H1 (cell line): ENCODE data around the gene ZNF839. TPM values are rescaled to one million over a fixed set of nuclear protein-coding genes. Genes with fewer than 3 reads are reported as not detected.

ENCODE experiments used
- CTCF ChIA-PET: fragments of 300-600 bp; sonication (Branson Sonifier 250); formaldehyde crosslinking; loops from one replicate; lab custom pipeline; 2021; ENCODE audit not compliant: partially characterized antibody; lab: Charles Lee
- POLR2A ChIA-PET: fragments of 300-600 bp; sonication (Branson Sonifier 250); formaldehyde crosslinking; loops from one replicate; lab custom pipeline; 2021; ENCODE audit warnings: inconsistent platforms; ENCODE audit not compliant: partially characterized antibody; lab: Charles Lee
- DNase-seq, 2 experiments: peaks; one replicate each; pipeline versions ENCODE4 v3.0.0 to v3.0.0-alpha.2; 2010 to 2022; ENCODE audit warnings: low spot score in 2 of 2, low read depth in 1 of 2, mixed read lengths in 1 of 2
- FAIRE-seq: peaks from 2 replicates; lab custom pipeline; 2011; peaks lifted over from hg19 to GRCh38; lab: Jason Lieb, UNC
- H2AFZ ChIP-seq: 2 replicates; pipeline ENCODE4 v1.8.1; 2012; ENCODE audit warnings: low read length, inconsistent platforms
- H2AK5ac ChIP-seq: 2 replicates; pipeline ENCODE4 v1.6.1; 2013; ENCODE audit warnings: low read depth, low read length
- H2BK120ac ChIP-seq: replicated peaks from 2 replicates; pipeline ENCODE3; 2013; ENCODE audit warnings: low read depth, low read length, inconsistent platforms
- H2BK12ac ChIP-seq: 2 replicates; pipeline ENCODE4 v1.6.1; 2013; ENCODE audit warnings: low read depth, low read length
- H2BK15ac ChIP-seq: 2 replicates; pipeline ENCODE4 v1.6.1; 2013; ENCODE audit warnings: low read length
- H2BK20ac ChIP-seq: 2 replicates; pipeline ENCODE4 v1.6.1; 2013; ENCODE audit warnings: low read length
- H2BK5ac ChIP-seq: 2 replicates; pipeline ENCODE4 v1.6.1; 2013; ENCODE audit warnings: low read depth, low read length
- H3K14ac ChIP-seq: 2 replicates; pipeline ENCODE4 v1.6.1; 2013; ENCODE audit warnings: inconsistent platforms; ENCODE audit not compliant: insufficient read length
- H3K18ac ChIP-seq: 2 replicates; pipeline ENCODE4 v1.6.1; 2013; ENCODE audit warnings: low read length; ENCODE audit errors: extremely low read depth
- H3K23ac ChIP-seq: 2 replicates; pipeline ENCODE4 v1.6.1; 2013; ENCODE audit warnings: inconsistent platforms; ENCODE audit not compliant: insufficient read length
- H3K23me2 ChIP-seq: 2 replicates; pipeline ENCODE4 v1.6.1; 2013; ENCODE audit warnings: low read depth, low read length
- H3K27ac ChIP-seq: 2 replicates; pipeline ENCODE4 v1.6.1; 2011; ENCODE audit warnings: low read depth, low read length, inconsistent platforms
- H3K27me3 ChIP-seq, 4 experiments: replicated peaks in 1 of 4; 1 replicate in 1 of 4; 2 replicates in 3 of 4; pipeline versions ENCODE4 v1.6.1 to v1.8.1; 2011 to 2013; ENCODE audit warnings: low read length in 3 of 4, mild to moderate bottlenecking in 3 of 4, inconsistent platforms in 2 of 4, mixed read lengths in 2 of 4, moderate library complexity in 1 of 4; ENCODE audit not compliant: control insufficient read depth in 3 of 4, insufficient read depth in 3 of 4; ENCODE audit errors: extremely low read depth in 1 of 4
- H3K36me3 ChIP-seq, 4 experiments: 2 replicates each; pipeline versions ENCODE4 v1.6.1 to v1.8.1; 2011 to 2013; ENCODE audit warnings: mild to moderate bottlenecking in 4 of 4, low read length in 3 of 4, moderate library complexity in 2 of 4, control low read depth in 1 of 4, inconsistent platforms in 1 of 4; ENCODE audit not compliant: insufficient read depth in 4 of 4, control insufficient read depth in 2 of 4
- H3K4ac ChIP-seq: replicated peaks from 2 replicates; pipeline ENCODE3; 2013; ENCODE audit warnings: low read length, low read depth, mixed read lengths, inconsistent platforms; ENCODE audit not compliant: insufficient read length
- H3K4me1 ChIP-seq, 4 experiments: replicated peaks in 1 of 4; 1 replicate in 1 of 4; 2 replicates in 3 of 4; pipeline versions ENCODE4 v1.6.1 to v1.8.1; 2011 to 2013; ENCODE audit warnings: low read length in 3 of 4, inconsistent platforms in 2 of 4, mixed read lengths in 1 of 4; ENCODE audit not compliant: insufficient read depth in 4 of 4, control insufficient read depth in 3 of 4
- H3K4me2 ChIP-seq, 2 experiments: 2 replicates each; pipeline versions ENCODE4 v1.6.1 to v1.8.1; 2011 to 2013; ENCODE audit warnings: low read depth in 2 of 2, low read length in 2 of 2, control low read depth in 1 of 2, inconsistent platforms in 1 of 2, mild to moderate bottlenecking in 1 of 2; ENCODE audit not compliant: insufficient read depth in 1 of 2
- H3K4me3 ChIP-seq, 4 experiments: fragments of 200-600, 300-600 bp in 1 of 4; sonication (generic), shearing (Covaris generic), sonication (Bioruptor Twin) in 1 of 4; 2 replicates each; pipeline versions ENCODE4 v1.5.1 to v1.8.1; 2011 to 2016; ENCODE audit warnings: low read length in 4 of 4, low read depth in 3 of 4, control low read depth in 2 of 4, inconsistent platforms in 2 of 4, mild to moderate bottlenecking in 2 of 4, mixed read lengths in 1 of 4, moderate library complexity in 1 of 4; ENCODE audit not compliant: insufficient read depth in 2 of 4; ENCODE audit errors: extremely low read depth in 1 of 4
- H3K56ac ChIP-seq: replicated peaks from 2 replicates; pipeline ENCODE3; 2013; ENCODE audit warnings: low read depth, mild to moderate bottlenecking, mixed read lengths, low read length, inconsistent platforms; ENCODE audit not compliant: insufficient read length
- H3K79me1 ChIP-seq: 2 replicates; pipeline ENCODE4 v1.6.1; 2013; ENCODE audit warnings: low read depth, low read length, control low read depth
- H3K79me2 ChIP-seq, 2 experiments: 2 replicates each; pipeline versions ENCODE4 v1.6.1 to v1.8.1; 2012 to 2013; ENCODE audit warnings: low read length in 2 of 2, mild to moderate bottlenecking in 2 of 2, inconsistent platforms in 1 of 2; ENCODE audit not compliant: insufficient read depth in 2 of 2, control insufficient read depth in 1 of 2
- H3K9ac ChIP-seq, 4 experiments: replicated peaks in 1 of 4; 1 replicate in 1 of 4; 2 replicates in 3 of 4; pipeline versions ENCODE4 v1.6.1 to v1.8.1; 2011 to 2013; ENCODE audit warnings: low read depth in 3 of 4, low read length in 3 of 4, control low read depth in 2 of 4, mild to moderate bottlenecking in 2 of 4, moderate library complexity in 2 of 4, inconsistent platforms in 1 of 4; ENCODE audit errors: extremely low read depth in 1 of 4
- H3K9me3 ChIP-seq, 2 experiments: 2 replicates each; pipeline versions ENCODE4 v1.6.1 to v1.8.1; 2012 to 2013; ENCODE audit warnings: mild to moderate bottlenecking in 2 of 2, moderate library complexity in 2 of 2, control low read depth in 1 of 2, inconsistent platforms in 1 of 2, low read depth in 1 of 2, low read length in 1 of 2, mixed read lengths in 1 of 2; ENCODE audit not compliant: insufficient read depth in 2 of 2
- H4K20me1 ChIP-seq, 2 experiments: replicated peaks in 1 of 2; 2 replicates each; pipeline versions ENCODE3 to v1.8.1; 2011 to 2013; ENCODE audit warnings: inconsistent platforms in 2 of 2, low read length in 2 of 2, mild to moderate bottlenecking in 1 of 2; ENCODE audit not compliant: insufficient read depth in 2 of 2, control insufficient read depth in 1 of 2
- H4K5ac ChIP-seq: 2 replicates; pipeline ENCODE4 v1.6.1; 2013; ENCODE audit warnings: low read length, low read depth, mixed read lengths, inconsistent platforms; ENCODE audit not compliant: insufficient read length
- H4K8ac ChIP-seq: 2 replicates; pipeline ENCODE4 v1.8.0; 2013; ENCODE audit warnings: mild to moderate bottlenecking, moderate library complexity, low read length, inconsistent platforms; ENCODE audit not compliant: insufficient read depth; ENCODE audit errors: extremely low read depth
- H4K91ac ChIP-seq: replicated peaks from 2 replicates; pipeline ENCODE3; 2013; ENCODE audit warnings: low read length, mixed read lengths, inconsistent platforms; ENCODE audit not compliant: insufficient read length
- CBX8 ChIP-seq: fragments of 300-800, 300-1000 bp; sonication (generic); IDR thresholded peaks from 2 replicates; pipeline ENCODE4 v1.7.1; 2016; ENCODE audit warnings: low read depth, low read length, borderline replicate concordance
- CREB1 ChIP-seq: IDR thresholded peaks from 2 replicates; pipeline ENCODE4 v1.6.1; 2012; ENCODE audit warnings: inconsistent platforms
- HDAC2 ChIP-seq, 2 experiments: fragments of 300-600 bp in 1 of 2; sonication (generic) in 1 of 2; IDR thresholded peaks; 2 replicates each; pipeline ENCODE4 v1.6.1; 2011 to 2012; ENCODE audit warnings: low read depth in 2 of 2, low read length in 2 of 2, mild to moderate bottlenecking in 2 of 2, moderate library complexity in 2 of 2, borderline replicate concordance in 1 of 2, inconsistent platforms in 1 of 2
- KDM4A ChIP-seq: IDR thresholded peaks from one replicate; pipeline ENCODE4 v1.7.1; 2012; ENCODE audit warnings: low read depth, mild to moderate bottlenecking, moderate library complexity, low read length, inconsistent platforms; ENCODE audit not compliant: severe bottlenecking
- MAFK ChIP-seq: IDR thresholded peaks from 2 replicates; pipeline ENCODE4 v1.6.1; 2012; ENCODE audit warnings: low read depth, mild to moderate bottlenecking, improper control_type of control experiment, low read length
- MAX ChIP-seq: IDR thresholded peaks from 2 replicates; pipeline ENCODE4 v1.6.1; 2012; ENCODE audit warnings: inconsistent platforms
- NRF1 ChIP-seq: IDR thresholded peaks from 2 replicates; pipeline ENCODE4 v1.6.1; 2011; ENCODE audit warnings: mild to moderate bottlenecking, low read depth, low read length, improper control_type of control experiment
- RFX5 ChIP-seq: IDR thresholded peaks from 2 replicates; pipeline ENCODE4 v1.6.1; 2011; ENCODE audit warnings: low read depth, low read length, improper control_type of control experiment, borderline replicate concordance
- RNF2 ChIP-seq: fragments of 200-900, 300-1000 bp; sonication (generic); IDR thresholded peaks from 2 replicates; pipeline ENCODE4 v1.7.1; 2016; ENCODE audit warnings: borderline replicate concordance, low read depth, mild to moderate bottlenecking, antibody characterized with exemption, low read length; ENCODE audit not compliant: poor library complexity, severe bottlenecking; ENCODE audit errors: missing control alignments
- WGBS, 2 experiments: shearing (Covaris generic) in 1 of 2; methylation state at CpG; one replicate each; pipeline versions ENCODE4 v1.1.6 to v1.1.7; 2013 to 2015; ENCODE audit warnings: low lambda C conversion rate in 2 of 2, mixed read lengths in 2 of 2, inconsistent platforms in 1 of 2, low coverage in 1 of 2, missing lambda C conversion rate in 1 of 2; ENCODE audit not compliant: insufficient replicate concordance in 2 of 2, insufficient coverage in 1 of 2, insufficient read length in 1 of 2; ENCODE audit errors: extremely low coverage in 1 of 2, missing lambda C conversion rate in 1 of 2; 5-methylcytosine and 5-hydroxymethylcytosine counted together
- polyA plus RNA-seq, 7 experiments: library from polyadenylated mRNA; depleted of rRNA in 3 of 7; stranded (reverse) in 5 of 7; unstranded in 2 of 7; fragments of >200 nt in 5 of 7; fragments of 200-250 nt in 2 of 7; gene quantifications; 1 replicate in 5 of 7; 2 replicates in 1 of 7; 4 replicates in 1 of 7; pipeline versions ENCODE4 v1.2.1 to v1.2.3, GENCODE V29; 2011 to 2013; ENCODE audit warnings: missing spikeins in 2 of 7, mixed read lengths in 2 of 7
- total RNA-seq: library from RNA; stranded (reverse); fragmentation: NEBNext Ultra II Directional; extraction: Animal tissue kit (Norgen Biotek cat#: 25700); gene quantifications from 2 replicates; pipeline ENCODE4 v1.2.1, GENCODE V29; 2021

The ZNF839 gene
- total and polyA plus RNA-seq, 2 of the 8 experiments (the other 6 are each of a cell fraction or from before 2014, with no cell fraction given) = 8.1 to 9.4 TPM

- Histone ChIP-seq H2BK5ac (peak overlapping the region; percentile 93), H3K4ac (no peak overlapping the region), H3K18ac (peak overlapping the region; percentile 95), H3K9ac (peak overlapping the region in 3 of 4 experiments; percentile 59 to 68 (median 62); a peak in 5 of 7 replicates), H3K4me1 (peaks cover 1 to 9% (median 4%) of the 10 kb centered on the region in 4 experiments; a peak in 5 of 7 replicates), H4K91ac (peak overlapping the region; percentile 62), H3K36me3 (no peaks in the 10 kb centered on the region), H3K27me3 (peaks cover 0 to 14% (median 12%) of the 10 kb centered on the region in 4 experiments; a peak in 5 of 7 replicates), H3K4me3 (peak overlapping the region; percentile 78 to 89 (median 79)), H3K79me2 (no peaks in the 10 kb centered on the region; a peak in 1 of 4 replicates), H4K20me1 (no peaks in the 10 kb centered on the region), H2BK20ac (0 out of 2 replicates have a peak overlapping the region, but pooled peaks have one; percentile 61), H3K14ac (no peak overlapping the region), H2BK15ac (peak overlapping the region; percentile 88; the same call in 1 of the 2 replicates), H3K27ac (peak overlapping the region; percentile 13; the same call in 1 of the 2 replicates), H2AK5ac (no peak overlapping the region), H3K23ac (no peak overlapping the region), H4K8ac (0 out of 2 replicates have a peak overlapping the region, but pooled peaks have one; percentile 58), H3K56ac (peak overlapping the region; percentile 37), H2BK120ac (no peak overlapping the region), H3K23me2 (peaks cover 19% of the 10 kb centered on the region), H3K4me2 (peak overlapping the region; percentile 81 to 83), H3K9me3 (no peaks in the 10 kb centered on the region), H4K5ac (peak overlapping the region; percentile 45), H2AFZ (peak overlapping the region; percentile 93), H2BK12ac (peak overlapping the region; percentile 87; the same call in 1 of the 2 replicates), H3K79me1 (no peaks in the 10 kb centered on the region; the same call in 1 of the 2 replicates)
- peak; percentile 72 to 99 for DNase-seq
- WGBS, 2 experiments = 1% methylated on average over 51 of the region's 54 CpGs; no CpG with 5 or more reads in 1 of the 2 experiments
- ChIA-PET CTCF (interaction anchor here (0.6 to 6.8 kb wide), 10 partner anchors 8 to 220 kb away, joined by 3 to 44 read pairs (median 6); partner anchors contain the start of gene MOK), POLR2A (interaction anchor here (0.7 to 2.7 kb wide), 10 partner anchors 9 to 237 kb away, joined by 3 to 14 read pairs (median 4); partner anchors contain the start of gene MOK)
- no peak for FAIRE-seq
- TF ChIP-seq NRF1 (peak; percentile 44; the same call in 1 of the 2 replicates), RNF2 (no peak), KDM4A (peak; percentile 58), HDAC2 (IDR thresholded peaks at IDR 0.05; ENCODE audit: borderline replicate concordance in 1 of 2, low read depth in 2 of 2, low read length in 2 of 2) (peak in 1 of 2 experiments; percentile 65; a peak in 1 of 4 replicates), RFX5 (no peak; the same call in 1 of the 2 replicates), MAX (peak; percentile 41; the same call in 1 of the 2 replicates), MAFK (peak; percentile 71; the same call in 1 of the 2 replicates), CREB1 (peak; percentile 80), CBX8 (no peak)
These were observed 2.6 kb upstream of the ZNF839 start for GRCh38 chr14:102316743-102317563.
